ENCODE results near the gene INTS4. TPM values are rescaled to one million over a fixed set of nuclear protein-coding genes. Genes with fewer than 3 reads are reported as not detected.
"Not testable (repeated sequence)": the region's sequence is repeated elsewhere in the genome, so short reads cannot be mapped to it uniquely, and the experiment has no call there.

INTS4 gene
- total RNA-seq, result 10 to 100 TPM; 15.9 to 26.8 (median 17.9) TPM
- polyA plus RNA-seq, result 10 to 100 TPM; 17.8 to 27.1 TPM

DNA sequence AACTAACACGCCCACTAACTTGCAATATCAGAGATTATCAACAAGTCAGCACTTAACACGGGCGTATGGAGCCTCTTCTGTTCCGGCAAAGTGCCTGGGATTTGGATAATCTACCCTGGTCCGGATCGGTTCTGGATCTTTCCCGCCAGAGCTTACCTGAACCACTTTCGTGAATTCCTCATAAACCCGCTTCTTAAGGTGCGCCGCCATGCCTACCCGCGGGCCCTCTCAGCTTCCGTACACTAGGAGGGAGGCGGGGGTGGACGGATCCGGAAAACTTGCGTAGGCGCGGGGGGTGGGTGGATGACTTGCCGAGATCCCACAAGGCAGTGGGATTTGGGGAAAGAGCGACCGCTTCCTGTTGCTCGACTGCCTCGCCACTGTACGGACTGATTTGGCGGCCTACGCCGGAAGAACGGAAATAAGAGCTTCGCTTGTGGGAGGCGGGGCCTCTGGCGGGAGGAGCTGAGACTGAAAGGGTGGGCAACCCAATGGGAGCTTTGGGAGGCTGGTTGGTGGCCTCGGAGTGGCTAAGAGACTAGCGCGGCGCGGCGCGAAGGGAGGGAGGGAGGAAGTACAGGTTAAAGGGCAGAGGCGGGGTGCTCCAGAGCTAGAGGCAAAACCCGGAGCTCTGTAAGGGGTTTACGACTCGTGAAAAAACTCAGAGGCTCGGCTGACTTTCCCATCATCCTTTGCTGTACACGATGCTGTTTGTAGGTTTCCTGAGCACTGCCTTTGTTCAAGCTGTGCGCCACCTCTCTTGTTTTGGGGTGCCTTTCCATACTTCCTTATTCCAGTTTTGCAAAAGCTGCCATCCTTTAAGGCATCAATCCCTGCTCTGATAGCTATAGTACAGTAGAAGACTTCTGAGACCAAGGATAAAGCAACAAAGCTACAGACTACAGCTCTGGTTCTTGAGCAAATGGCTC lies at the start of gene INTS4:
Gene INTS4, minus strand, starts transcription at position 235 of the 929 bp plus-strand sequence. Its CDS starts 25 bp downstream, at position 210.
- FAIRE-seq (peak; percentile 96), ATAC-seq (peak; percentile 96 to 99 (median 97)), DNase-seq (peak; percentile 96 to 100 (median 99))
- Histone ChIP-seq H3K4me1 (peaks cover 0 to 14% (median 0%) of the 10 kb centered on the region in 3 donors), H3K27ac (peak within 1 kb of the TSS; percentile 62 to 87 (median 68)), H3K27me3 (no peaks in the 10 kb centered on the region), H3K4me3 (peak within 1 kb of the TSS; percentile 45 to 74 (median 57)), H3K36me3 (peaks cover 0 to 9% (median 0%) of the 10 kb centered on the region in 3 donors), H3K9me3 (no peaks in the 10 kb centered on the region)
- intact Hi-C loops (cut with DNase I), result no loop called here
- TF ChIP-seq CTCF (IDR thresholded peaks at IDR 0.05), result no peak
- 0% methylated on average over 47 of the region's 47 CpGs for WGBS, 2 donors

DNA sequence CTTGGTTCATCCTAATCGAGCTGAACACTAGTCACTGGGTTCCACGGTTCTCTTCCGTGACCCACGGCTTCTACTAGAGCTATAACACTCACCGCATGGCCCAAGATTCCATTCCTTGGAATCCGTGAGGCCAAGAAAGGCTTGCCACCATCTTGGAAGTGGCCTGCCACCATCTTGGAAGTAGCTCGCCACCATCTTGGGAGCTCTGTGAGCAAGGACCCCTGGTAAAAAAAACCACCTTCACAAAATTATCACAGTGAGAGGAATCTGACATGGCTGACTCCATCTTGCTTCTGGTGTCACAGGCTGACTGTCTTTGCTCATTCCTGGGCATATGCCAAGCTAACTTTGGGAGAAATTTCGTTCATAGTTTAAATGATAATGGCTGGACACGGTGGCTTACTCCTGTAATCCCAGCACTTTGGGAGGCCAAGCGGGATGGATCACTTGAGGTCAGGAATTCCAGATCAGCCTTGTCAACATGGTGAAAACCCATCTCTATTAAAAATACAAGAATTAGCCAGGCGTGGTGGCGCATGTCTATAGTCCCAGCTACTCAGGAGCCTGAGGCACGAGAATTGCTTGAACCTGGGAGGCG lies 47.5 kb upstream of the INTS4 start:
- FAIRE-seq, result no peak
- Histone ChIP-seq H3K9me3 (no peaks in the 10 kb centered on the region), H3K4me3 (no peak overlapping the region), H3K27ac (no peak overlapping the region), H3K4me1 (peaks cover 13 to 37% (median 27%) of the 10 kb centered on the region in 3 donors), H3K27me3 (no peaks in the 10 kb centered on the region), H3K36me3 (no peaks in the 10 kb centered on the region)
- ATAC-seq, result no peak
- intact Hi-C loops (cut with DNase I), result no loop called here
- WGBS, 2 donors, result 96 to 97% methylated on average over 14 of the region's 14 CpGs
- no peak for DNase-seq
- TF ChIP-seq CTCF (IDR thresholded peaks at IDR 0.05), result no peak

DNA sequence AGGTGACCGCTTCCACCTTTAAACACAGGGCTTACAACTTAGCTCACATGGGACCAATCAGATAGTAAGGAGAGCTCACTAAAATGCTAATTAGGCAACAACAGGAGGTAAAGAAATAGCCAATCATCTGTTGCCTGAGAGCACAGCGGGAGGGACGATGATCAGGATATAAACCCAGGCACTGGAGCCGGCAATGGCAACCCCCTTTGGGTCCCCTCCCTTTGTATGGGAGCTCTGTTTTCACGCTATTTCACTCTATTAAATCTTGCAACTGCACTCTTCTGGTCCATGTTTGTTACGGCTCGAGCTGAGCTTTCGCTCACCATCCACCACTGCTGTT lies 46.9 kb upstream of the INTS4 start:
- H3K4me3 ChIP-seq; ATAC-seq; DNase-seq; H3K9me3 ChIP-seq; H3K36me3 ChIP-seq; H3K27ac ChIP-seq; FAIRE-seq; intact Hi-C loops (cut with DNase I); H3K27me3 ChIP-seq: not testable (repeated sequence)
- 94 to 98% methylated on average over 8 of the region's 8 CpGs for WGBS, 2 donors
- H3K4me1 ChIP-seq, result peaks cover 13 to 37% (median 27%) of the 10 kb centered on the region in 3 donors

GRCh38 chr11:78040691-78041379 lies 46.4 kb upstream of the INTS4 start:
- H3K9me3 ChIP-seq, result no peaks in the 10 kb centered on the region
- H3K4me1 ChIP-seq, result peaks cover 13 to 37% (median 27%) of the 10 kb centered on the region in 3 donors
- H3K27ac ChIP-seq, result peak overlapping the region in 2 of 4 donors; percentile 73 to 75
- no peak for TF ChIP-seq CTCF (IDR thresholded peaks at IDR 0.05)
- no peaks in the 10 kb centered on the region for H3K36me3 ChIP-seq
- no peak for FAIRE-seq
- intact Hi-C loops (cut with DNase I), result no loop called here
- H3K4me3 ChIP-seq, result no peak overlapping the region
- WGBS, 2 donors, result 90 to 97% methylated on average over 15 of the region's 15 CpGs
- no peak for ATAC-seq
- no peaks in the 10 kb centered on the region for H3K27me3 ChIP-seq
- DNase-seq, result no peak

All from pancreas (tissue), 10 donors.